Measurements from ENCODE around the gene NT5DC2. TPM values are rescaled to one million over a fixed set of nuclear protein-coding genes. Genes with fewer than 3 reads are reported as not detected.

The NT5DC2 gene
- total RNA-seq, 4 donors from 2014 or later: 51.8 to 68.7 (median 63.3) TPM

DNA sequence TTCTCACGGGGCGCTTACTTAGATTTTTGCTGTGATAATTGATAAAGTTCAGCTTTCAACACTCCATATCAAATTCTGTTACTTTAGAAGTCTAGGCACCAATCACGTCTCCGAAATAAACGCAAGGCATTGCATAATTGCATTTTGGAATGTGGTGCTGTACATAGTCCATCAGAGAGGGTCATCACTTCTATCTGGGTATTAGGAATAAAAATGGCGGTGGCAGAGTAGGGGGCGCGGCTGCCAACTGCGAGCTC, 2.4 kb upstream of the NT5DC2 start:
- peaks cover 85% of the 10 kb centered on the region for H3K4me1 ChIP-seq
- 16% methylated on average over 9 of the region's 9 CpGs for WGBS
- no peak overlapping the region for H3K27ac ChIP-seq
- no peaks in the 10 kb centered on the region for H3K9me3 ChIP-seq
- H3K27me3 ChIP-seq: no peaks in the 10 kb centered on the region
- TF ChIP-seq EP300 (IDR thresholded peaks at IDR 0.05): no peak
- no peak for TF ChIP-seq POLR2A (IDR thresholded peaks at IDR 0.05)
- TF ChIP-seq, protein P1, sequence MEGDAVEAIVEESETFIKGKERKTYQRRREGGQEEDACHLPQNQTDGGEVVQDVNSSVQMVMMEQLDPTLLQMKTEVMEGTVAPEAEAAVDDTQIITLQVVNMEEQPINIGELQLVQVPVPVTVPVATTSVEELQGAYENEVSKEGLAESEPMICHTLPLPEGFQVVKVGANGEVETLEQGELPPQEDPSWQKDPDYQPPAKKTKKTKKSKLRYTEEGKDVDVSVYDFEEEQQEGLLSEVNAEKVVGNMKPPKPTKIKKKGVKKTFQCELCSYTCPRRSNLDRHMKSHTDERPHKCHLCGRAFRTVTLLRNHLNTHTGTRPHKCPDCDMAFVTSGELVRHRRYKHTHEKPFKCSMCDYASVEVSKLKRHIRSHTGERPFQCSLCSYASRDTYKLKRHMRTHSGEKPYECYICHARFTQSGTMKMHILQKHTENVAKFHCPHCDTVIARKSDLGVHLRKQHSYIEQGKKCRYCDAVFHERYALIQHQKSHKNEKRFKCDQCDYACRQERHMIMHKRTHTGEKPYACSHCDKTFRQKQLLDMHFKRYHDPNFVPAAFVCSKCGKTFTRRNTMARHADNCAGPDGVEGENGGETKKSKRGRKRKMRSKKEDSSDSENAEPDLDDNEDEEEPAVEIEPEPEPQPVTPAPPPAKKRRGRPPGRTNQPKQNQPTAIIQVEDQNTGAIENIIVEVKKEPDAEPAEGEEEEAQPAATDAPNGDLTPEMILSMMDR (IDR thresholded peaks at IDR 0.05): no peak
- TF ChIP-seq POLR2AphosphoS5 (IDR thresholded peaks at IDR 0.05): no peak
- no peak for DNase-seq (ENCODE audit: low spot score in 2 of 2)
- peak overlapping the region; percentile 74 for H3K4me3 ChIP-seq
- H3K36me3 ChIP-seq: no peaks in the 10 kb centered on the region

DNA sequence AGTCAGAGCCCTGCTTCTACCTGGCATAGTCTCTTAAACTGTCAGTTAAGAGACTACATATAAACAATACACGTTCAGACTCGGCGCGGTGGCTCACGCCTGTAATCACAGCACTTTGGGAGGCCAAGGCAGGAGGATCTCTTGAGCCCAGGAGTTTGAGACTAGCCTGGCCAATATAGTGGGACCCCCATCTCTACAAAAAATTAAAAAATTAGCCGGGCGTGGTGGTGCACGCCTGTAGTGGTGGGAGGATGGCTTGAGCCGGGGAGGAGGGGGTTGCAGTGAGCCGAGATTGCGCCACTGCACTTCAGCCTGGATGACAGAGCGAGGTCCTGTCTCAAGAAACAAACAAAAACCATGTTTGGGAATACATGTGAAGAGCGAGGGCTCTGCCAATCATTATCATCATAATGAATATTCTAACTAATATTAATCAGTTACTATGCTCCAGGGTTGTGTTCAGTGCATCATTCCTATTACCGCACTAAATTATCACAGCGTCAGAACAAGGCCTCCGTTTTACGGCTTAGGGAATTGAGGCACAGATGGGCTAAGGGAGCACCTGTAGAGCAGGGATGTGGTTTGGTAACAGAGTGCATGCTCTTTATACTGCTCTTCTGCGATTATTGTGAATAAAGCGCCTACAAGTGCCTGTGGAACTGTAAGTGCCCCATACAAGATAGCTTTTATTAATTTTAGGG, 1.9 kb upstream of the NT5DC2 start:
- TF ChIP-seq EP300 (IDR thresholded peaks at IDR 0.05) (no peak), POLR2AphosphoS5 (IDR thresholded peaks at IDR 0.05) (no peak), POLR2A (IDR thresholded peaks at IDR 0.05) (no peak)
- TF ChIP-seq, protein P1 (IDR thresholded peaks at IDR 0.05): no peak
- Histone ChIP-seq H3K27ac (no peak overlapping the region), H3K9me3 (no peaks in the 10 kb centered on the region), H3K36me3 (no peaks in the 10 kb centered on the region), H3K27me3 (no peaks in the 10 kb centered on the region), H3K4me1 (peaks cover 88% of the 10 kb centered on the region), H3K4me3 (peak overlapping the region; percentile 74)
- DNase-seq (ENCODE audit: low spot score in 2 of 2): no peak
- WGBS: 86% methylated on average over 19 of the region's 19 CpGs

DNA sequence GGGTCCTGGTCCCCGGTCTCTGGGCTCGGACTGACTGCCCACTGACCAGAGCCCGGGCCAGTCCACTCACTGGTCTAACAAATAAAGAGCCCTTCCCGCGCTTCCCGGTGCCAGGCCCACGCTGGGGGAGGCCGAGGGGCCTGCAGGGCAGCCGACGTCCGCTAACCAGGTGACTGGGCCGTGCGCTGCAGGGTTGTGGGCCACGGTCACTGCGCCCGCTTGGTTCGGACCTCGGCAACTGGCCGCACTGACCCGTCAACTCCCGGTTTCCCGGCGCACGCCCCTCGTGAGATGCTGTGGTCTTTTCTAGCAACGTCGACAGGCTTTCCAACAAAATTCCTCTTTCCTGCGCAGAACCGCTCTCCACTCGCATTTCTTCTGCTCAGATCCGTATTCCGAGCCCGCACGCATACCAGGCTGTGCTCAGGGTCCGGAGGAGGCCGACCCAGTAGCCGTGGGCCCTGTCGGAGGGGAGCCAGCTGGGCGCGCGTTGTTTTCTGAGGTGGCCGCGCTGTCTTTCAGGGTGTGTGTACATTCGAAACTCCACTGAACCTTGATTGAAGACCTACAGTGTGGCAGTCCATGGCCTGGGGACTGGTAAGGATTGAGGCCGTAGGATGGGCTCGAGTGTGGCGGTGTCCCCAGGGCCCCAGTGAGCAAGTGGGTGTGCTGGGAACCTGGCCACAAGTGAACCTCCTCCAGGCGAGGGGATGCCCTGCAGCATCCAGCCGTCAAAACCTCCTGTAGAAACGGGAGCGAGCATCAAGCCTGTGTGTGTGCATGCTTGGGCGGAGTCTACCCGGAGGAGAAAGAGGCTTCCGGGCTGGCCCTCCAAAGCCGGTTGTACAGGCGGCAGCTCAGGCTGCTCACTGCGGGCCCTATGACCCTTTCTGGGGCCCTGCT, 875 bp upstream of the NT5DC2 start:
- H3K4me3 ChIP-seq: peak overlapping the region; percentile 75
- no peaks in the 10 kb centered on the region for H3K27me3 ChIP-seq
- DNase-seq (ENCODE audit: low spot score in 2 of 2): peak; percentile 68 to 81
- WGBS: 23% methylated on average over 41 of the region's 57 CpGs
- H3K9me3 ChIP-seq: no peaks in the 10 kb centered on the region
- peak overlapping the region; percentile 71 for H3K27ac ChIP-seq
- peaks cover 89% of the 10 kb centered on the region for H3K4me1 ChIP-seq
- TF ChIP-seq, protein P1 (IDR thresholded peaks at IDR 0.05): no peak
- TF ChIP-seq EP300 (IDR thresholded peaks at IDR 0.05): no peak
- no peak for TF ChIP-seq POLR2A (IDR thresholded peaks at IDR 0.05)
- TF ChIP-seq POLR2AphosphoS5 (IDR thresholded peaks at IDR 0.05): no peak
- H3K36me3 ChIP-seq: no peaks in the 10 kb centered on the region

DNA sequence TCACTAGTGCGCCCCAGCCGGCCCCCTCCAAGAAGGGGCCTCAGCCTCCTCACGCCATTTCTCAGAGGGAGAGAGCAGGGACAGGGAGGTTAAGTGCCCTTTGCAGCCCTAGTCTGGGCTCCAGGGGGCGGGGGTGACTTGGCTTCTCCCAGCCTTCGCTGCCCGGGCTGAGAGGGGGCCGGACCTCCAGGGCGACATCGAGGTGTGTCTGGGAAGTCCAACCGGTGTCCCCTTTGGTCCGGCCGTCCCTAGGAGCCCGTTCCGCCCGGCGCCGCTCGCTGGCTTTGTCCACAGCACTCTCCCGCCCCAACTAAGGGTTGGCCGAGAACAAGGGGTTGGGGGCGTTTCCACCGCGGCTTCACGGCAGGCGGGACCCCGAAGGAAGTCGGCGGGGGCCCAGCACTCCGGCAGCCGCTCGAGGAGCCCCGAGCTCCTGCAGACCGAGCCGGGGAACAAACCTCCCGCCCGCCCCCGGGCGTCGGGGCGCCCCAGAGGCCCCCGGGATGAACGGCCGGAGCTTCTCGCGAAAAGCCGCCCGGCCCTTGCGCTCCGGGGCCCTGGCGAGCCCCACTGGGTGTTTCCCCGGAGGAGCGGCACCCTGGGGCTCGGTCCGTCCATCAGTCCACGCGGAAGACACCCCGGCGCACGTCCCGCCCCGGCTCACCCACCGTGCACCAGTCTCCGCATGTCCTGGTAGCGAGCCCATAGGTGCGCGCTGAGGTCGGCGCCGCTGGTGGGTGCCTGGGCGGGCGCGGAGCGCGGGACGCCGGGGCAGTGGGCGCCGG, 627 bp downstream of the NT5DC2 start:
- H3K36me3 ChIP-seq: peaks cover 10% of the 10 kb centered on the region
- no peak for TF ChIP-seq EP300 (IDR thresholded peaks at IDR 0.05)
- TF ChIP-seq, protein P1 (IDR thresholded peaks at IDR 0.05): no peak
- no peak for TF ChIP-seq POLR2A (IDR thresholded peaks at IDR 0.05)
- TF ChIP-seq POLR2AphosphoS5 (IDR thresholded peaks at IDR 0.05): no peak
- peak overlapping the region; percentile 58 for H3K27ac ChIP-seq
- H3K9me3 ChIP-seq: no peaks in the 10 kb centered on the region
- H3K4me1 ChIP-seq: peaks cover 75% of the 10 kb centered on the region
- H3K27me3 ChIP-seq: no peaks in the 10 kb centered on the region
- peak; percentile 75 to 82 for DNase-seq (ENCODE audit: low spot score in 2 of 2)
- H3K4me3 ChIP-seq: peak overlapping the region; percentile 75
- WGBS: 3% methylated on average over 19 of the region's 78 CpGs

DNA sequence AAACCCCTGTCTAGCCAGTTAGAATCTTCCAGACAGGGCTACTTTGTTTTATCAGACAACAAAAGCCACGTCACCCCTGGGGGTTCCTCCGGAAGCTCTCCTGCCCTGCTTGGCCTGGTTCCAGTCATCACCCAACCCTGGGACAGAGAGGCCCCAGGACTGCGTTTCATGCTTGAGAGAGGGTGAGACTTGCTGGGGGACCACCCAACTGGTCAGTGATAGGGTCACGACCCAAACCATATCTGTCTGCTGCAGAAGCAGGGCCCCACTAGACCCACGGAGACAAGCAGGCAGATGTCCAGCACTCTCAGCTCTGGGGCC, 1.2 kb downstream of the NT5DC2 start:
- peak; percentile 71 to 78 for DNase-seq (ENCODE audit: low spot score in 2 of 2)
- Histone ChIP-seq H3K4me1 (peaks cover 70% of the 10 kb centered on the region), H3K27me3 (no peaks in the 10 kb centered on the region), H3K4me3 (peak overlapping the region; percentile 75), H3K27ac (peak overlapping the region; percentile 58), H3K9me3 (no peaks in the 10 kb centered on the region), H3K36me3 (peaks cover 15% of the 10 kb centered on the region)
- TF ChIP-seq POLR2AphosphoS5 (IDR thresholded peaks at IDR 0.05) (no peak), EP300 (IDR thresholded peaks at IDR 0.05) (no peak), POLR2A (IDR thresholded peaks at IDR 0.05) (no peak)
- TF ChIP-seq, protein P1 (IDR thresholded peaks at IDR 0.05): no peak
- WGBS: 54% methylated on average over 3 of the region's 5 CpGs

Data from suprapubic skin (tissue), 4 donors.